Measurements from ENCODE around the gene SCNN1A. TPM values are rescaled to one million over a fixed set of nuclear protein-coding genes. Genes with fewer than 3 reads are reported as not detected.

SCNN1A gene
- total and polyA plus RNA-seq, 9 donors = 1.2 to 141 (median 10.8) TPM

GRCh38 chr12:6327229-6328041 lies 47.9 kb downstream of the SCNN1A start:
- H3K4me3 ChIP-seq = no peak overlapping the region
- 46 to 49% (median 49%) methylated on average over 33 of the region's 33 CpGs for whole genome bisulfite sequencing, 3 donors
- peak overlapping the region; percentile 46 to 62 for H3K27ac ChIP-seq
- intact Hi-C loops (cut with DNase I) = loop anchor here (5.0 to 10.0 kb wide), 5 partner anchors 50 to 210 kb away; partner anchors contain the start of genes GAPDH (in 1 of the 4) and SCNN1A (in 1 of the 4)
- H3K27me3 ChIP-seq = no peaks in the 10 kb centered on the region
- H3K36me3 ChIP-seq = no peaks in the 10 kb centered on the region
- DNase-seq = peak in 3 of 5 donors; percentile 44 to 62 (median 60)
- H3K9me3 ChIP-seq = no peaks in the 10 kb centered on the region
- TF ChIP-seq CTCF (IDR thresholded peaks at IDR 0.05) (no peak), POLR2A (IDR thresholded peaks at IDR 0.05) (no peak), EP300 (IDR thresholded peaks at IDR 0.05) (no peak)
- H3K4me1 ChIP-seq (ENCODE audit: insufficient read depth) = peaks cover 19% of the 10 kb centered on the region

- Histone ChIP-seq H3K9me3 (no peaks in the 10 kb centered on the region), H3K4me1 (ENCODE audit: insufficient read depth) (peaks cover 19% of the 10 kb centered on the region), H3K27ac (peak overlapping the region; percentile 46 to 62), H3K36me3 (no peaks in the 10 kb centered on the region), H3K4me3 (no peak overlapping the region), H3K27me3 (no peaks in the 10 kb centered on the region)
- intact Hi-C loops (cut with DNase I) = loop anchor here (5.0 to 10.0 kb wide), 5 partner anchors 51 to 211 kb away; partner anchors contain the start of genes GAPDH (in 1 of the 4) and SCNN1A (in 1 of the 4)
- TF ChIP-seq EP300 (IDR thresholded peaks at IDR 0.05) (no peak), CTCF (IDR thresholded peaks at IDR 0.05) (peak; percentile 50 to 64 (median 54))
- 27 to 34% (median 28%) methylated on average over 21 of the region's 21 CpGs for WGBS, 3 donors
- DNase-seq = peak; percentile 70 to 81 (median 79)
Observed at GRCh38 chr12:6326316-6327228, 48.8 kb downstream of the SCNN1A start.

- no peak overlapping the region for H3K27ac ChIP-seq
- peak in 1 of 5 donors; percentile 17 for DNase-seq
- peaks cover 13% of the 10 kb centered on the region for H3K4me1 ChIP-seq (ENCODE audit: insufficient read depth)
- no peaks in the 10 kb centered on the region for H3K27me3 ChIP-seq
- WGBS, 3 donors = 69 to 74% (median 70%) methylated on average over 6 of the region's 6 CpGs
- TF ChIP-seq EP300 (IDR thresholded peaks at IDR 0.05) (no peak), POLR2A (IDR thresholded peaks at IDR 0.05) (no peak), CTCF (IDR thresholded peaks at IDR 0.05) (no peak)
- no peaks in the 10 kb centered on the region for H3K9me3 ChIP-seq
- intact Hi-C loops (cut with DNase I) = loop anchor here (5.0 to 10.0 kb wide), 5 partner anchors 52 to 212 kb away; partner anchors contain the start of genes GAPDH (in 1 of the 4) and SCNN1A (in 1 of the 4)
- H3K4me3 ChIP-seq = no peak overlapping the region
- H3K36me3 ChIP-seq = no peaks in the 10 kb centered on the region
Observed at GRCh38 chr12:6324936-6325750, 50.2 kb downstream of the SCNN1A start.

Data from ovary (tissue), 9 donors.